Esophagus muscularis mucosa (tissue), 4 donors: Measurements from ENCODE around the gene CNTN5. TPM values are rescaled to one million over a fixed set of nuclear protein-coding genes. Genes with fewer than 3 reads are reported as not detected.
"Not testable (repeated sequence)": the region's sequence is repeated elsewhere in the genome, so short reads cannot be mapped to it uniquely, and the experiment has no call there.

Source experiments
- DNase-seq: peaks from one replicate; pipeline ENCODE4 v3.0.0-alpha.2; 2017; ENCODE audit errors: extremely low spot score
- H3K27ac ChIP-seq, 4 donors: fragments of 200-600 bp; sonication (generic); replicated peaks in 1 of 4; 1 replicate in 3 of 4; 2 replicates in 1 of 4; pipeline ENCODE4 v1.5.1; 2016 to 2019; ENCODE audit warnings: mild to moderate bottlenecking in 1 of 4
- H3K27me3 ChIP-seq, 4 donors: fragments of 200-600 bp; sonication (generic); one replicate each; pipeline versions ENCODE4 v1.5.1 to v1.6.0; 2016 to 2019
- H3K36me3 ChIP-seq, 4 donors: fragments of 200-600 bp; sonication (generic); one replicate each; pipeline ENCODE4 v1.5.1; 2016 to 2019
- H3K4me1 ChIP-seq, 4 donors: fragments of 200-600 bp; sonication (generic); one replicate each; pipeline ENCODE4 v1.5.1; 2016 to 2019
- H3K4me3 ChIP-seq, 4 donors: fragments of 200-600 bp; sonication (generic); 1 replicate in 2 of 4; 2 replicates in 2 of 4; pipeline ENCODE4 v1.5.1; 2016 to 2019; ENCODE audit warnings: mild to moderate bottlenecking in 4 of 4, moderate library complexity in 1 of 4
- H3K9me3 ChIP-seq, 4 donors: fragments of 200-600 bp; sonication (generic); 1 replicate in 3 of 4; 2 replicates in 1 of 4; pipeline ENCODE4 v1.5.1; 2016 to 2019
- CTCF ChIP-seq, 3 experiments: fragments of 200-600 bp in 2 of 3; fragments of 450-650 bp in 1 of 3; sonication (generic) in 2 of 3; IDR thresholded peaks; one replicate each; pipeline ENCODE4 v1.5.1; 2017 to 2019; ENCODE audit warnings: antibody characterized with exemption in 3 of 3, mild to moderate bottlenecking in 2 of 3, moderate library complexity in 1 of 3
- EP300 ChIP-seq: sonication (generic); formaldehyde crosslinking; IDR thresholded peaks from one replicate; pipeline ENCODE4 v1.6.1; 2017; ENCODE audit warnings: antibody characterized with exemption
- POLR2A ChIP-seq: fragments of 450-650 bp; IDR thresholded peaks from one replicate; pipeline ENCODE4 v1.6.1; 2017; ENCODE audit warnings: antibody characterized with exemption, moderate library complexity, mild to moderate bottlenecking, low read depth
- POLR2AphosphoS5 ChIP-seq, 2 donors: sonication (generic); formaldehyde crosslinking; IDR thresholded peaks; one replicate each; pipeline ENCODE4 v1.6.1; 2017; ENCODE audit warnings: antibody characterized with exemption in 2 of 2
- WGBS: methylation state at CpG from one replicate; pipeline ENCODE4 v1.1.5; 2018; 5-methylcytosine and 5-hydroxymethylcytosine counted together
- intact Hi-C: fragments of 100-400 bp; cut with DNase I; formaldehyde crosslinking; loops from one replicate; pipeline ENCODE4 v1.15.1; 2023
- total RNA-seq, 4 donors: library from RNA; depleted of rRNA; stranded (reverse); fragments of >200 nt; gene quantifications; one replicate each; pipeline versions ENCODE4 v1.1.0 to v1.2.1, GENCODE V29; 2016

The CNTN5 gene
- total RNA-seq, 4 donors from 2014 or later = 0.06 TPM; not detected in 3

- intact Hi-C loops = no loop called here
- 83% methylated on average over 2 of the region's 2 CpGs for WGBS
- Histone ChIP-seq H3K4me3 (no peak overlapping the region), H3K27me3 (no peaks in the 10 kb centered on the region), H3K36me3 (no peaks in the 10 kb centered on the region), H3K4me1 (no peaks in the 10 kb centered on the region), H3K27ac (no peak overlapping the region), H3K9me3 (no peaks in the 10 kb centered on the region)
- no peak for TF ChIP-seq EP300
- DNase-seq = no peak
Observed at GRCh38 chr11:99117603-99118002, 96.9 kb downstream of the CNTN5 start.

- H3K4me1 ChIP-seq, H3K9me3 ChIP-seq, H3K27me3 ChIP-seq, H3K4me3 ChIP-seq, DNase-seq, intact Hi-C loops, H3K36me3 ChIP-seq, H3K27ac ChIP-seq: not testable (repeated sequence)
- WGBS = 96% methylated on average over 3 of the region's 3 CpGs
Observed at GRCh38 chr11:99133862-99134261, 113.1 kb downstream of the CNTN5 start.

GRCh38 chr11:99135508-99135907, 114.8 kb downstream of the CNTN5 start:
- no peak for DNase-seq
- Histone ChIP-seq H3K36me3 (no peaks in the 10 kb centered on the region), H3K4me1 (no peaks in the 10 kb centered on the region), H3K27me3 (no peaks in the 10 kb centered on the region), H3K4me3 (no peak overlapping the region), H3K27ac (no peak overlapping the region), H3K9me3 (no peaks in the 10 kb centered on the region)
- intact Hi-C loops = no loop called here
- no peak for TF ChIP-seq CTCF (IDR thresholded peaks at IDR 0.05)
- no peak for TF ChIP-seq POLR2AphosphoS5 (IDR thresholded peaks at IDR 0.05)
- no peak for TF ChIP-seq EP300
- no peak for TF ChIP-seq POLR2A
- WGBS = 84% methylated on average over 1 of the region's 1 CpG

GRCh38 chr11:99142237-99142636, 121.5 kb downstream of the CNTN5 start:
- intact Hi-C loops = no loop called here
- H3K27me3 ChIP-seq = no peaks in the 10 kb centered on the region
- H3K36me3 ChIP-seq = no peaks in the 10 kb centered on the region
- DNase-seq = no peak
- H3K4me3 ChIP-seq = no peak overlapping the region
- TF ChIP-seq EP300 (no peak), CTCF (IDR thresholded peaks at IDR 0.05) (no peak), POLR2A (no peak), POLR2AphosphoS5 (IDR thresholded peaks at IDR 0.05) (no peak)
- no peaks in the 10 kb centered on the region for H3K9me3 ChIP-seq
- no peak overlapping the region for H3K27ac ChIP-seq
- H3K4me1 ChIP-seq = no peaks in the 10 kb centered on the region
- 70% methylated on average over 4 of the region's 4 CpGs for WGBS

- Histone ChIP-seq H3K36me3 (no peaks in the 10 kb centered on the region), H3K4me3 (no peak overlapping the region), H3K27me3 (no peaks in the 10 kb centered on the region), H3K4me1 (no peaks in the 10 kb centered on the region), H3K27ac (no peak overlapping the region), H3K9me3 (no peaks in the 10 kb centered on the region)
- DNase-seq = no peak
- TF ChIP-seq POLR2A (no peak), EP300 (no peak), CTCF (IDR thresholded peaks at IDR 0.05) (no peak), POLR2AphosphoS5 (IDR thresholded peaks at IDR 0.05) (no peak)
- intact Hi-C loops = no loop called here
Observed at GRCh38 chr11:99148352-99148751, 127.6 kb downstream of the CNTN5 start.

- DNase-seq = no peak
- H3K9me3 ChIP-seq = no peaks in the 10 kb centered on the region
- H3K27me3 ChIP-seq = no peaks in the 10 kb centered on the region
- no peaks in the 10 kb centered on the region for H3K4me1 ChIP-seq
- WGBS = 0% methylated on average over 1 of the region's 5 CpGs
- H3K27ac ChIP-seq = no peak overlapping the region
- no peak overlapping the region for H3K4me3 ChIP-seq
- no peaks in the 10 kb centered on the region for H3K36me3 ChIP-seq
- intact Hi-C loops = no loop called here
- TF ChIP-seq EP300 (no peak), POLR2A (no peak)
Observed at GRCh38 chr11:99154277-99154676, 133.5 kb downstream of the CNTN5 start.
